Suprapubic skin (tissue), 4 donors: ENCODE data around the gene ITPRID2. TPM values are rescaled to one million over a fixed set of nuclear protein-coding genes. Genes with fewer than 3 reads are reported as not detected.

Source experiments
- DNase-seq, 2 donors: peaks; one replicate each; pipeline ENCODE4 v3.0.0-alpha.2; 2019; ENCODE audit warnings: low spot score in 2 of 2
- H3K27ac ChIP-seq: fragments of 200-600 bp; sonication (generic); one replicate; pipeline ENCODE4 v1.5.1; 2019
- H3K27me3 ChIP-seq: fragments of 200-600 bp; sonication (generic); one replicate; pipeline ENCODE4 v1.5.1; 2019
- H3K36me3 ChIP-seq: fragments of 200-600 bp; sonication (generic); one replicate; pipeline ENCODE4 v1.5.1; 2019
- H3K4me1 ChIP-seq: fragments of 200-600 bp; sonication (generic); one replicate; pipeline ENCODE4 v1.5.1; 2019
- H3K4me3 ChIP-seq: fragments of 200-600 bp; sonication (generic); one replicate; pipeline ENCODE4 v1.5.1; 2019; ENCODE audit warnings: mild to moderate bottlenecking
- H3K9me3 ChIP-seq: fragments of 200-600 bp; sonication (generic); one replicate; pipeline ENCODE4 v1.5.1; 2019
- EP300 ChIP-seq: sonication (generic); formaldehyde crosslinking; IDR thresholded peaks from one replicate; pipeline ENCODE4 v1.6.1; 2017; ENCODE audit warnings: antibody characterized with exemption
- POLR2A ChIP-seq, 2 donors: fragments of 450-650 bp; IDR thresholded peaks; one replicate each; pipeline ENCODE4 v1.6.1; 2017; ENCODE audit warnings: antibody characterized with exemption in 2 of 2, mild to moderate bottlenecking in 2 of 2, moderate library complexity in 2 of 2
- POLR2AphosphoS5 ChIP-seq, 3 donors: sonication (generic); formaldehyde crosslinking; IDR thresholded peaks; one replicate each; pipeline ENCODE4 v1.6.1; 2017; ENCODE audit warnings: antibody characterized with exemption in 3 of 3
- WGBS: methylation state at CpG from one replicate; pipeline ENCODE4 v1.1.5; 2018; 5-methylcytosine and 5-hydroxymethylcytosine counted together
- total RNA-seq, 4 donors: library from RNA; depleted of rRNA; stranded (reverse); fragments of >200 nt; gene quantifications; one replicate each; pipeline ENCODE4 v1.1.0, GENCODE V29; 2016
- TF ChIP-seq, protein P1 (sequence below), 2 donors: fragments of 200-600 bp in 1 of 2; fragments of 450-650 bp in 1 of 2; sonication (generic) in 1 of 2; IDR thresholded peaks; one replicate each; pipeline ENCODE4 v1.5.1; 2016 to 2019; ENCODE audit warnings: antibody characterized with exemption in 2 of 2, mild to moderate bottlenecking in 1 of 2, moderate library complexity in 1 of 2

The ITPRID2 gene
- total RNA-seq, 4 donors from 2014 or later, result 172 to 288 (median 242) TPM

DNA sequence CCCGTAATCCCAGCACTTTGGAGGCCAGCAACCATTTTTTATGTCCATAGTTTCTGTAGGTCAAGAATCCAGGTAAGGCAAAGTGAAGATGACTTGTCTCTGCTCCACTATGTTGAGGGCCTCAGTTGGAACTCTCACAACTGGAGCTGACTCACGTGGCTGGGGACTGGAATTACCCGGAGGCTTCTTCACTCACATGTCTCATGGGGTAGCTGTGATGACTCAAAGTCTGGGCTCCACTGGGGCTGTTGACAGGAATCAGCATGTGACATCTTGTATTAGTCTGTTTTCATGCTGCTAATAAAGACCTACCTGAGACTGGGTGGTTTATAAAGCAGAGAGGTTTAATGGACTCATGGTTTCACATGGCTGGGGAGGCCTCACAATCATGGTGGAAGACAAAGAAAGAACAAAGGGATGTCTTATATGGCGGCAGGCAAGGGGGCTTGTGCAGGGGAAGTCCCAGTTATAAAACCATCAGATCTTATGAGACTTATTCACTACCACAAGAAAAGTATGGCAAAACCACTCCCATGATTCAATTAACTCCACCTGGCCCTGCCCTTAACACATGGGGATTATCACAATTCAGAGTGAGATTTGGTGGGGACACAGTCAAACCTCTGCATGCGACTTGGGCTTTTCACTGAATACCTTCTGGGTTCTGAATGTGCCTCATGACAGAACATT lies 86.3 kb downstream of the ITPRID2 start:
- 65% methylated on average over 5 of the region's 5 CpGs for WGBS
- TF ChIP-seq EP300, result no peak
- Histone ChIP-seq H3K9me3 (no peaks in the 10 kb centered on the region), H3K27me3 (no peaks in the 10 kb centered on the region), H3K36me3 (no peaks in the 10 kb centered on the region), H3K27ac (peak overlapping the region; percentile 50), H3K4me3 (no peak overlapping the region), H3K4me1 (peaks cover 6% of the 10 kb centered on the region)
- no peak for DNase-seq

DNA sequence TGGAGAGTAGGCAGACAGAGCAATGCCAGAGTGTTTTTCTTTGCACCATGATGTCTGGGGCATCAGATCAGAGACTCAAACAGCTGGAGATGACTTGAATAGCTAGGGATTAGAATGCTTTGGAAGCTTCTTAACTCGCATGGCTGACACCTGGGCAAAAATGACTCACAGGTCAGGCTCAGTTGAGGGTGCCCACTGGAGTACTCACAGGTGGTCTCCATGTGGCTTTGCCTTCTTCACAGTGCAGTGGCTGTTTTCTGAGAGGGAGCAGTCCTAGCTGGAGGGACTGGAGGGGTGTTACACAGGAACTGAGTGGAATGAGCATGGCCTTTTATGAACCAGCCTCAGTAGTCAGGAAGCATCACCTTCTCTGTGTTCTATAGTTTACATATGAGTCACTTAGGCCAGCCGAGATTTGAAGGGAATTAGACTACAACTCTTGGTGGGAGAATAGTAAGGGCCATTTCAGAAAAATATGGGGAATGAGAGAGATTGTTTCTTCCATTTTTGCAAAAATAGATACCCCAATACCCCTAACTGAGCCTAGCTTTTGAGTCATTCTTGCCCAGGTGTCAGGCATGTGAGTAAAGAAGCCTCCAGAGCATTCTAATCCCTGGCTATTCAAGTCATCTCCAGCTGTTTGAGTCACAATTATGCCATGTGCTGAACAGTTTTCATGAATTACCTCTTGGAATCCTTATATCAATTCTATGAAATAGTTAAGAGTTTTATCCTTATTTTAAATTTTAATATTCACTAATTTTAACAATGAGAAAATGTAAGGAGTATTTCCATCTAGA lies 87.0 kb downstream of the ITPRID2 start:
- peaks cover under 1% of the 10 kb centered on the region for H3K4me1 ChIP-seq
- no peaks in the 10 kb centered on the region for H3K36me3 ChIP-seq
- no peaks in the 10 kb centered on the region for H3K9me3 ChIP-seq
- TF ChIP-seq POLR2A (IDR thresholded peaks at IDR 0.05), result no peak
- TF ChIP-seq, protein P1, sequence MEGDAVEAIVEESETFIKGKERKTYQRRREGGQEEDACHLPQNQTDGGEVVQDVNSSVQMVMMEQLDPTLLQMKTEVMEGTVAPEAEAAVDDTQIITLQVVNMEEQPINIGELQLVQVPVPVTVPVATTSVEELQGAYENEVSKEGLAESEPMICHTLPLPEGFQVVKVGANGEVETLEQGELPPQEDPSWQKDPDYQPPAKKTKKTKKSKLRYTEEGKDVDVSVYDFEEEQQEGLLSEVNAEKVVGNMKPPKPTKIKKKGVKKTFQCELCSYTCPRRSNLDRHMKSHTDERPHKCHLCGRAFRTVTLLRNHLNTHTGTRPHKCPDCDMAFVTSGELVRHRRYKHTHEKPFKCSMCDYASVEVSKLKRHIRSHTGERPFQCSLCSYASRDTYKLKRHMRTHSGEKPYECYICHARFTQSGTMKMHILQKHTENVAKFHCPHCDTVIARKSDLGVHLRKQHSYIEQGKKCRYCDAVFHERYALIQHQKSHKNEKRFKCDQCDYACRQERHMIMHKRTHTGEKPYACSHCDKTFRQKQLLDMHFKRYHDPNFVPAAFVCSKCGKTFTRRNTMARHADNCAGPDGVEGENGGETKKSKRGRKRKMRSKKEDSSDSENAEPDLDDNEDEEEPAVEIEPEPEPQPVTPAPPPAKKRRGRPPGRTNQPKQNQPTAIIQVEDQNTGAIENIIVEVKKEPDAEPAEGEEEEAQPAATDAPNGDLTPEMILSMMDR (IDR thresholded peaks at IDR 0.05), result no peak
- no peak for TF ChIP-seq EP300
- no peak for TF ChIP-seq POLR2AphosphoS5 (IDR thresholded peaks at IDR 0.05)
- DNase-seq, result no peak
- peak overlapping the region; percentile 50 for H3K27ac ChIP-seq
- WGBS, result 51% methylated on average over 2 of the region's 2 CpGs
- no peak overlapping the region for H3K4me3 ChIP-seq
- H3K27me3 ChIP-seq, result no peaks in the 10 kb centered on the region

Other genes starting within 250 kb of the ITPRID2 start
- gene CERKL, start 234.6 kb upstream of the ITPRID2 start, total RNA-seq, result not detected
- gene NEUROD1, start 211.2 kb upstream of the ITPRID2 start, total RNA-seq, result not detected
- gene PPP1R1C, start 94.1 kb downstream of the ITPRID2 start, total RNA-seq, result 1 to 10 TPM in 2 of 4 donors, not detected in 2; 2.0 to 5.8 TPM